Neural cell (in vitro differentiated cells): ENCODE results near the gene PLCH1.
"Not testable (repeated sequence)": the region's sequence is repeated elsewhere in the genome, so short reads cannot be mapped to it uniquely, and the experiment has no call there.

Experiments used
- CTCF ChIP-seq: fragments of 450-650 bp; IDR thresholded peaks from 2 replicates; pipeline ENCODE4 v1.5.1; 2014; ENCODE audit warnings: antibody characterized with exemption, mild to moderate bottlenecking, moderate library complexity; ENCODE audit not compliant: poor library complexity, severe bottlenecking
- EZH2 ChIP-seq: fragments of 200-600, 300-800 bp; shearing (Covaris generic), sonication (generic); IDR thresholded peaks from 2 replicates; pipeline ENCODE4 v1.6.1; 2014; ENCODE audit warnings: antibody characterized with exemption, low read length, borderline replicate concordance, mild to moderate bottlenecking; ENCODE audit not compliant: insufficient read depth, poor library complexity, severe bottlenecking
- TAF1 ChIP-seq: IDR thresholded peaks from 2 replicates; pipeline ENCODE4 v1.6.1; 2012; ENCODE audit warnings: low read depth

- TF ChIP-seq EZH2, CTCF, TAF1: not testable (repeated sequence)
Measured at GRCh38 chr3:155394896-155395295, 350.0 kb downstream of the PLCH1 start.
